NK-92 (cell line): ENCODE results near the gene NPVF.

Source experiments
- DNase-seq: peaks from one replicate; lab custom pipeline; 2025; ENCODE audit not compliant: unreplicated experiment; lab: John Stamatoyannopoulos, UW

The NPVF gene

DNA sequence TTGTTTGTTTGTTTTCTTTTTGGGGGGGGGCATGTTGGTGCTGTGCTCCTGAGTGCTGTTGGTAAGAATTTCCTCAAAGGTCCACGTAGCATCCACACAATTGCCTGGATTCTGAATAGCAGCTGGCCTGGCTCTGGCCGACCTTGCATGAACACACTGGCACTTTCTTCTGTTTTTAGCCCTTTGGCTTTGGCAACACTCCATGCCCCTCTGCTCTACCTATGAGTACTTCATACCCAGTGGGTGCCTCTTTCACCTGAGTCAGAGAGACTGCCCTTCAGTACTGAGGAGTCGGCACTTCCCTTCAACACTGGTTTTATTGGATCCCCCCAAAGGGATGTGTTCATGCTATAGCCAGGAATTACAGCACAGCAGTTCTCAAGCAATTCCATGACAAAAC, 7.2 kb upstream of the NPVF start:
- no peak for DNase-seq

DNA sequence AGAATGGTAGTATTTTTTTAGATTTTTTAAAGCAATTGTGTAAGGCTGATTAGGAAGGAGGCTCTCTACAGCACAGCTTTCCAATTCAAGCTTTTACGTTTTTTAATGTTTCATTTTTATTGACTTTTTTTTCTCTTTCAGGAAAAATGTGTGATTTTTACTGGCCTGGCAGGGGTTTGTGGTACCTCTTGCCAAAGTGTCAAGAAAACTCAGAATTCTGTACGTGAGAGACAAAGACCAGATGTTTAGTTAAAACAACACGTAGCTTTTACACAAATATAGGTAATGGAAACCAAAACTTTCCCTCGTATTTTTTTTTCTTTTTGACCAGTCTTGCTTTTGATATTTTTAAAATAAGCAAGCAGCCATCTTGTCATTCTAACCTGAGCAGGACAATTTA, 6.0 kb upstream of the NPVF start:
- DNase-seq = no peak

DNA sequence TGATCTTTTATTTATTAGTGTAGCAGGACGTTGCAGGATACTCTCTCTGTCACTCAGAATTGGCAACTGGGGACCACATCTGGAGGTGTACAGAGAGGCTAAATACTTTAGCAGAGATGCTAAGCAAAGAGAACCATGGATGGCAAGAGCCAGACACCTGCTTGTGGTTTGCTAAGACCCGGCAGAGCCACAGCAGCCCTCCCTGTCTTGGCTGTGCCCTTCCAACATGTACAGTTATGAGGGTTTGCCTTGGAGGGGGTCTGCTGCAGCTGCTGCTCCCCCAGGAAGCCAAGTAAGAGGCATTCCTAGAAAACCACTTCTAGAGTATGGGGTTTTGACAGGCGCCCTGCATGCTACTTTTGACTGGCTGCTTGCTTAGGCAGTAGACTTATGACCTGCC, 5.1 kb downstream of the NPVF start:
- no peak for DNase-seq

DNA sequence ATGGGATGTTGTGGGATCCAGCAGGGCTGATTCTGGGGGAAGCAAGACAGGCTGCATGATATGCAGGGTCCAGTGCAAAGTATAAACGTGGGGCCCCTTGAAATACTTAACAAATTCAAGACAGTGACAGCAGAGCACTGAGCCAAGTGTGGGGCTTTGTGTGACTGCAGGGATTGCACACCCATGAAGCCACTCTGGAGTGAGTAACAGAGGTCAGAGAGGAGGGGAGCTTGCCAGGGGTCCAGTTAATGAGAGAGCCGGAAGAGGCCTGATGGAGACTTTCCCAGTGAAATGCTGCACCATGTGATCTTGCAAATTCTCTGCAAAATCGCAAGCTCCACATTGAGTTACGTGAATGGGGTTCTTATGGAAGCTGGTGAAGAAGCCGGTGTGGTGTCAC, 5.6 kb downstream of the NPVF start:
- DNase-seq = no peak

DNA sequence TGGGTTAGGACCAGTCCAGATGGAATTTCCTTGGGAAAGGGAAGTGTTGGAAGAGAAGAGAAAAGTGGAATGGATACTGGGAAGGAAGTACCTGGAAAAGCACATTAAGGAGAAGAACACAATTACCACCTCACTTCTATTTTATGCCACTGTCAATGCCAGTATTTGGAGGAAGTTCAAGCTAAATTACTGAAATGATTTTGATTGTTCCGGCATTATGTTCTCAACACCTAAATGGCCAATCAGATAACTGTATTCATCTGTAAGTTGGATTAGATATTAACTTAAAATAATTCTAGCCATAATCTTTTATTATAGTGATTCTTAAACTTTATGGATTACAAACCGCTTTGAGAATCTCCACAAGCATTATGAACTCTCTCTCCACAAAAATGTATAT, 7.3 kb downstream of the NPVF start:
- DNase-seq = no peak

DNA sequence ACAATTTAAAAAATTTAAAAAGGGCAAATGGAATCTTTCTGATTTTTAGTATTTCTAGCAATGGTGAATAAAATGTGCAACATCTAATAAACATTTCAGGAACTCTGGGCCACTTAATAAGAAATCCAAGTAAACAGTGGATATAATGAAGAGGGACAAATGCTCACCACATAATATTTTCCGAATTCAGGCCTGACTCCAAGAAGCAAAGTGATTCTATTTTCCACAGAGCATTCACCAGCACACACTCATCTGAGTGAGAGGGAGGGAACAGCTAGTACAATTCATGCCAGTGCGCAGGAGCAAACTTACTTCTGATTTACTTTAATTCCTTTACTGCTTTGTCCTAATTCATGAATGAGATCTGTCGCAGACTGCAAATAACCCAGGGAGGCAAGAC, 10.1 kb downstream of the NPVF start:
- DNase-seq = no peak

DNA sequence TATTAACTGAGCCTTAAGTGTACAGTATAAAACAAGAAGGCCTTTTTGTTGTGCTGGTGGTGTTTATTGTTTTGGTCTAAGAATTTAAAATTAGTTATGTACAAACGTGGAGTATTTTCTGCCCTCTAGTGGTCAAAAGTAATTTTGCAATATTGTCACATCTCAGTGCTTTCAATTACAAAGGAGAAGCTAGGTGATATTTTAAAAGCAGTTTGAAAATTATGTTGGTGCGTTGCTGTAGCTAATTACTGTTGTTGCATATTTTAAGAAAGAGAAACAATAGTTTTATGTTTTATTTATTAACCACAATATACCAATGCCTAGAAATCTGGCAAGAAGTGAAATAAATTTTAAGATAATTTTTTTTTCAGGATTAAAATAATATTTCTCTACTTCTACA, 11.4 kb downstream of the NPVF start:
- no peak for DNase-seq

DNA sequence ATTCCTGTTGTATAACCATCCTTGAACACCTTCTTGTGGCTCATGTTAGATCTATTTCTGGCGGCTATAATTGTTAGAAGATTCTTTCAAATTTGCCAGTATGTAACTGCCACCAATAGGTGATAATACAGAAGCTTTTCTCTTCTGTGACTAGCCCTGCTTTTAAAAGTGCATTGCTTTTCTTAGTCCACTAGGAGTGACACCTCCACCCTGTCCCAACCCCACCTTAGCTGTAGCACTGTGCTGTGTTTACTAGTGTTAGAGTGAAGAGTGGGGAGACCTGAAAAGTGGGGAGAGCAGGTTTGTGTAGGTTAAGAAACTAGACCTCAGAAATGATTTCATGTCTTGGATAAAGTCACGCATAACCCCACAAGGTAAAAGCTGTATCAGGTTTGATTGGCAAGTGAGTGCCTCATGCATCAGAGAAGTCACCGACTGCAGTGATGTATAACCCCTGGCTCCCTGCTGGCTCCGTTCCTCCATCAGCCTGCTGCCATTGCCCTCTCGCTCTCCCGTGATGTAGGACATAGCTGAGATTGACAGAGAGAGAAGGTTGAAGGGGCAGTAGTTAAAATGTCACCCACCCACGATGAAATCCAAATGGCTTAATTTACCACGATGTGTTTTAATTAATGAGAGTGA, 12.5 kb downstream of the NPVF start:
- DNase-seq = no peak

DNA sequence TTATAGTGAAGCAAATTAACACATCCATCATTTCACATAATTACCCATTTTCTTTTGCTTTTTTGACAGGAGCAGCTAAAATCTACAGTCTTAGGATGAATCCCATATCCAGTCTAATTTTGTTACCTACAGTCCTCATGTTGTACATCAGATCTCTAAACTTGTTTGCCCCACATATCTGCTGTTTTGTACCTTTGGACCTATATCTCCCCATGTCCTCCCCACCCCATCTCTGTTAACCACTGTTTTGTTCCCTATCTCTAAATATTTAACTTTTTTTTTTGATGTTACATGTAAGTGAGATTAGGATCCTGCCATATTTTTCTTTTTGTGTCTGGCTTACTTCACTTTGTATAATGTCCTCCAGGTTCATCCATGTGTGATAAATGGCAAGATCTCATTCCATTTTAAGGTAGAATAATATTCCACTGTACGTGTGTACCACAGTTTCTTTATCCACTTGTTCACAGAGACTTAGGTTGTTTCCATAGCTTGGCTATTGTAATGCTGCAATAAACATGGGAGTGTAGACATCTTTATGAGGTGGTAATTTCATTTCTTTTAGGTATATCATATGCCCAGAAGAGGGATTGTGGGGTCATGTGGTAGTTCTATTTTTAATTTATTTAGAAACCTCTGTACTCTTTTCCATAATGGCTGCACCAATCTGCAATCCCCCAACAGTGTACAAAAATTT, 19.6 kb downstream of the NPVF start:
- no peak for DNase-seq

DNA sequence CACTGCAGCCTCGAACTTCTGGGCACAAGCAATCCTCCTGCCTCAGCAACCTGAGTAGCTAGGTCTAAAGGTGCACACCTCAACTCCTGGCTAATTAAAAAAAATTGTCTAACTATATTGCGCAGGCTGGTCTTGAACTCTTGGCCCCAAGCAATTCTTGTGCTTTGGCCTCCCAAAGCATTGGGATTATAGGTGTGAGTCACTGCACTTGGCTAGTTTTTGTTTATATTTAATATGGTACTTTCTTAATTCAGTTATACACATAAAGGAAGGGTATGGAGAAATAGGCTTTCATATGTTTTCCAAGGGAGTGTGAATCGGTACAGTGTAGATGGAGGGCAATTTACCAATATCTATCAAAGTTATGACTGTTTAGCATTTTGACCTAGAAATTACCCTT, 20.4 kb downstream of the NPVF start:
- DNase-seq = no peak

DNA sequence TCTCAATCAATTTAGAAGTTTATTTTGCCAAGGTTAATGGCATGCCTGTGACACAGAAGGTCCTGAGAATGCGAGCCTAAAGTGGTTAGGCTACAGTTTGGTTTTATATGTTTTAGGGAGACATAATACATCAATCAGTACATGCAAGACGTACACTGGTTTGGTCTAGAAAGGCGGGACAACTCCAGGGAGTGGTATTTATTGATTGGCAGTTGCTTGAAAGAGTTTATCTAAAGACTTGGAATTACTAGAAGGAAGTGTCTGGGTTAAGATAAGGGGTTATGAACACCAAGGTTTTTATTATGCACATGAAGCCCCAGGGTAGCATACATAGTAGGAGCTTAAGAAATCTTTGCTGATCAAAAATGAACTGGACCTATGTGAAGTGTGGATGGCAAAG, 21.5 kb downstream of the NPVF start:
- no peak for DNase-seq

DNA sequence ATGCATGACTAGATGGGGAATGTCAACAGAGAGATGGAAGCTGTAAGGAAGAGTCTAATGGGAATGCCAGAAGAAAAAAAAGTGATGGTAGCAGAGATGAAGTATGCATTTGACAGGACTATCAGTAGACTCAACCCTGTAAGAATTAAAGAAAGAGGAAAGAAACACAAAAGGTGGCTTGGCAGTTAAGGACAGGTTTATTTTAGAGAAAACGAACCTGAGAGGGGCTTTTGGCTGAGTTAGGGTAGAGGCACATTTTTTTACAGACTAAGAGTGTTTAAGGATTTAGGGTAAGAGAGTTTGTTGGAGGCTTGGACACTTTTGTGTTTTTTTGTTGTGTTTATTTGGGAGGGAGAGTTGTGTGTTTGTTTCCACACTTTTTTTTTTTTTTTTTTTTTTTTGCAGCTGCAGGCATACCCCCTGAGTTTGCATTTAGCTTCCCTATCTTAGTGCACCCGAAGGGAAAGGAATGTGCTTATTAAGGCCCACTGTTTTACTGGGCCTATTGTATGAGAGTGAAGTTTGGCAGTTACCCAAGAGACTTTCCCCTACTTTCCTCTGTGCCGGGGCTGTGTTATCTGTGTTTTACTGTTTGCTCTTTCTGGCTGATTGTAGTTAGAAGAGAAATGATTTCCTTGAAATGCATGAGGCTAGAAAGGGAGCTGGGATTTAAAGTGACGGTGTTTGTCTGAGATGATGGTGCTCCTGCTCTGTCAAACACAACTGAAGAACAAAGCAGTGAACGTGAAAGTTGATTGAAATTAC, 32.0 kb downstream of the NPVF start:
- no peak for DNase-seq

DNA sequence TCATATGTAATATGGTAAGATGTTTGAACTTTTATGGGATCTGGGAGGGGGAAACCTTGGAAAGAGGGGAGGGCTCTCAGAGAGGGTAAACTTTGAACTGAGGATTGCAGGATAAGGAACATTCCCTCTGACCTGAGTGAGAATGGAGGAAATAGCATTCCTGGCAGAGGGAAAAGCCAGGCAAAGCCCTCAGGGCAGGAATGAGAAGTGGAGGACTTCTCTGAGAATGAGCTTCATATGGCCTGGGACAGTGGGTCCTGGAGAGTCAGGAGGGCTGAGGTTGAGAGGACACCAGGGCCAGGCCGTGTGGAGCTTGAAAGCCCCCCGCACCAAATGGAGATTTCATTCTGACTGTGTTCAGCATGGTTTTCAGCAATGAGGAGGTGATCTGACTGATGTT, 34.2 kb downstream of the NPVF start:
- DNase-seq = no peak

DNA sequence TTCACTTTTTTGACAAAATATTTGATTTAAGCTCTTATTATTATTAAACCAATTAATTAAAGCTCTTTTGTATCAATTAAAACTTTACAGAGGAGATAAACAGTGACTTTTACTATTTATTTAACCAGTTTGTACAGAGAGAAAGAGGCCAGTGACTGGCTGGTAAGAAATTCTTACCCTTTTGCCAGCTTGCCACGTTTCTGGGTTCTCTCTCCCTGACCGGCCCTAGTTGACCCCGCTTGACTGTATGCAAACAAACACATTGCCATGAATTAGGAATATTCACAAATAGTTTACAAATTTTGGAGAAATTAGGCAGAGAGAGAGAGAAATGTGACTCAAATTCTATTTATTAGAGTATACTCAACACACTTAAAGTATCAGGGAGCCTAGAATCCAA, 36.2 kb downstream of the NPVF start:
- DNase-seq = no peak

DNA sequence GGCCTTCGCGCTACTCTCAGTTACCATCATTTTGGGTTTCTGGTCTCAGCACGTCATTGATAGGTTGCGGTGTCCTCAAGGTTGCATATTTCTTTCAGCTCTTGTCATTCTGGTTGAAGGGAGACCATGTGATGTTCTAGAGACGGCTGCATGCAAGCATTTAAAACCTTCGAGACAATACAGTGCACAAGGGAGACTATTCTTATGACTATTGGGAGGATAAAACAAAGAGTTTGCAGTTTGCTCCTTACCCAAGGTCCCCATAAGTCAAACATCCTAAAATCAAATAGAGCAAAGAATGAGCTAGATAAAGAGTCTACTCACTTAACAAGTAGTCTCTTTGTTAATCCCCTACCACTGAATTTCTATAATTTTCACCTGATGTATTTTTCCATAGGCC, 39.1 kb downstream of the NPVF start:
- DNase-seq = no peak

DNA sequence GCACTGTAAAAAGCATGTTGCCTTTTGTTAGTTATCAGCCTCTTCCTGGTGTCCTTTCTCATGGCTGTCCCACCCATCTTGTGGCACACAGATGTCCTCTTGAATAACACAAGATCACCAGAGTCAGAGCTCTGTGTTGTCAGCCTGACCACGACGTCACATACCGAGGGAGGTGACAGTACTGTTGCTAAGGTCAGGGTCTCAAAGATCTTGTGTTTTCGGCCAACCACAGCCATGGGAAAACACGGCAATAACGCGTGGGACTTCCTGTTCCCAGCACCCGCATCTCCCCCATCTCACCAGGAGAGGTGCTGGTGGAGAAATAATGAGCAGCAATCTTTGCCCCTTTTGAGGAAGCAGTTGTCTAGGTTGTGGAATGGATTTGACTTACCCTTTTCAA, 40.4 kb downstream of the NPVF start:
- no peak for DNase-seq

DNA sequence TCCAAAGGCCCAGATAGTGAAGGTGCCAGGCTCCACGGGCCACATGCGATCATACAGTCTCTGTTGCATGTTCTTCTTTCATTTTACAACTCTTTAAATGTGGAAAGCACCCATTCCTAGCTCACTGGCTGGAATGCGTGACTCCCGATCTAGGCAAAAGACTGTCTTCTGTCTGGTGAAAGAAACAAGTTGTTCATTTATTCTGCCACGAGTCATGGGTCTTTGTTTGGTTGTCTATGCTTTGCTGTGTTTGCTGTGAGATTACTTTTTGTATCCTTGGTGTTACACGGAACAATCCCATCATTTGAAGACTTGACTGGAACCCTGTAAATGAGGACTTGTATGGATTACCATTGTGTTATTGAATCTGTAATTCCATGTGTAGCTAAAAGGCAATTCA, 41.9 kb downstream of the NPVF start:
- DNase-seq = no peak

DNA sequence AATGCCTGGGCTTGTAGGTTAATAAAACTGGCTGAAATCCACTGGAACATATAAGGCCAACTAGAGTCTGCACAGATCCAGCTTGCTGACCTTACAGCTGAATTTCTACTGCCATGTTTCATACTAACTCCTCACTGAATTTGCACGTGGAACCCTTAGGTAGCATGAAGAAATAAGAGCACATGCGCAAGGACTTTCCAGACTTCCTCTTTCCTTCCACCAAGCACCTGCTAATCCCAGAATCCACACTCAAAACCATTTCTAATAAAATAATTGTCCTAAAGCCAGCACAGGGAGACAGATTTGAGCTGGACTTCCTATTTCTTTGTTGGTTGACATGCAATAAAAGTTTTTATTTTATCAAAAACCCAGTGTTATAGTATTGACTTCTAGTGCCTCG, 46.8 kb downstream of the NPVF start:
- no peak for DNase-seq

DNA sequence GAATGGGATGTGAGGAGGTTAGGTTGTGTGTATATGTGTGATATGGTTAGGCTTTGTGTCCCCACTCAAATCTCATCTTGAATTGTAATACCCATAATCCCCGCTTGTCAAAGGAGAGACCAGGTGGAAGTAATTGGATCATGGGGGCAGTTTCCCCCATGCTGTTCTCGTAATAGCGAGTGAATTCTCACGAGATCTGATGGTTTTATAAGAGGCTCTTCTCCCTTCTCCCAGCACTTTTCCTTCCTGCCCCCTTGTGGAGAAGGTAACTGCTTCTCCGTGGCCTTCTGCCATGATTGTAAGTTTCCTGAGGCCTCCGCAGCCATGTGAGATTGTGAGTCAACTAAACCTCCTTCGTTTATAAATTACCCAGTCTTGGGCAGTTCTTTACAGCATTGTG, 47.3 kb downstream of the NPVF start:
- DNase-seq = no peak

DNA sequence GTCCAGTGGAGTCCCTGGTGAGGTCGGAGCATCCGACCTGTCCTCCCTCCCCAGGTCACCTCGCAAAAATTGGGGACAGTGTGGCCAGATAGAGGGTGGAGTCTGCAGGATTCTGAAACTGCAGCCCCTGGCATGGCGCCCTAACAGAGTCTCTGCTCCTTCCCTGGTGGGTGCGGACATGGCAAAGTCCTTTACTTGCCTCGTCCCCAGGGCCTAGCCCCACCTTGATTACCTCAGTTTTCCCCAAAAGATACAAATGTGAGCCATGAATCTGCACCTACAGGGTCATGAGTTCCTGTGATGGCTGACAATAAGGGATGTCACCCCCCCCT, 47.7 kb downstream of the NPVF start:
- no peak for DNase-seq

DNA sequence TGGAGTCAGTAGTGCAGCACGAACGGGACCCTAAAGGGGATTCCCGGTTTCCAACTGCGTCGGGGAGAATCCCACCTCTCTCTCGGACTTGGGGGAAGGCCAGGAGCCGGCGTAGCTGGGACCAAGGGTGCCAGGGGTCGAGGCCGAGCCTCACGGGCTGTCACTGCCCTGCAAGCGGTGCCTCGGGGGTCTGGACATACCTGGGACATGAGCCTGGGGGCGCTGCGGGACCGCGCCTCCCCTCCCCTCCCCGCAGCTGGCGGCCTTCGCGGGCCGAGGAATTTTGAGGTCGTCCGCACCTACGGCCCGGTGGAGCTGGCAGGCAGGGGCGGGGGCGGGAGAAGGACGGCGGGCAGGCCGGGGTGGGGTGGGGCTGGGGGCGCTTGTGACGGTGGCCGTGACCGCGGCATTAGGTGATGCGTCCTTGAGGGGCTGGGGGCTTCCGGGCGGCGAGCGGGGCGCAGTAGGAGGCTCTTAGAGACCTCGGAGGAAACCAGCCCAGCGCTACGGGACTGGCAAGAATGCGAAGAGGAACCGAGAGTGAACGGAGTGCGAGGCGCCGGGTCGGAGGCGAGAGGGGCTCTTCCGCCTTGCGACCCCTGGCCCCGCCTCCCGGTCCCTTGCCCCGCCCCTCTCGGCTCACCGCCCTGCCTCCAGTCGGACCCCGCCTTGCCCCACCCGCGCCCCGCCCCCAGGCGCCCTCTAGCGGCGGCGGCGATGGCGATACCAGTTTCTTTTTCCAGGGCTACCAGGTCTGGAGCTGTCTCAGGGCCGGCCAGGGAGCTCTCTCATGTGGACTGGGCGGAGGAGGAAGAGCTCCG, 48.3 kb downstream of the NPVF start:
- DNase-seq = peak; percentile 55

DNA sequence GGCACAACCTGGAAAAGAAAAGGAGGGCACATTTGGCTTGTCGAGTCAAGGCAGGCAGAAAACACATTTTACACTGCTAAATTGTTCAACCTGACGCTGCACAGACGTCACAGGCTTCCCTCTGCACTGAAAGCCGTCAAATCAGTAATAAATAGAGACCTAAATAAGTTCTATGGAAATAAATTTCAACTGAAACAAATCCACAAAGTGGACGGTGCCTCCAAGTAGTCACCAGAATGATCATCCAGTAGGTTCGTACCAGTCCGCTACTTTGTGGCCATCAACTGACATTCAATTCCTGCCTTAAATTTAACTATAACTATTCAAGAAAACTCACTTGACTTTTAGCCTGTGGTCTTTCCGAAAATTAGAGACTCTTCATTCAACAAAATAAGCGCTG, 49.0 kb downstream of the NPVF start:
- no peak for DNase-seq
